ENCODE results near the gene BOC.

- TF ChIP-seq CTCF (IDR thresholded peaks at IDR 0.05) (no peak), POLR2A (IDR thresholded peaks at IDR 0.05) (no peak)
Measured at GRCh38 chr3:113238503-113238902, 27.1 kb downstream of the BOC start.
